Neural progenitor cell (in vitro differentiated cells): ENCODE data around the gene ZFPM1. TPM values are rescaled to one million over a fixed set of nuclear protein-coding genes. Genes with fewer than 3 reads are reported as not detected.

Experiments used
- DNase-seq: peaks from one replicate; pipeline ENCODE4 v3.0.0-alpha.2; 2016; ENCODE audit warnings: low spot score
- H2AFZ ChIP-seq: fragments of 200-600 bp; sonication (generic); replicated peaks from 2 replicates; pipeline ENCODE4 v1.6.1; 2016; ENCODE audit warnings: antibody characterized with exemption
- H3F3A ChIP-seq: fragments of 200-600 bp; sonication (generic); 2 replicates; pipeline ENCODE4 v1.6.1; 2016; ENCODE audit warnings: antibody characterized with exemption, low read depth
- H3K27ac ChIP-seq: fragments of 200-600 bp; sonication (generic); 2 replicates; pipeline ENCODE4 v1.5.1; 2016; ENCODE audit warnings: mild to moderate bottlenecking
- H3K27me3 ChIP-seq: fragments of 200-600 bp; sonication (generic); 2 replicates; pipeline ENCODE4 v1.6.1; 2016; ENCODE audit warnings: mild to moderate bottlenecking, moderate library complexity
- H3K36me3 ChIP-seq: fragments of 200-600 bp; sonication (generic); 2 replicates; pipeline ENCODE4 v1.5.1; 2016
- H3K4me1 ChIP-seq: fragments of 200-600 bp; sonication (generic); 2 replicates; pipeline ENCODE4 v1.6.1; 2016; ENCODE audit warnings: mixed run types
- H3K4me2 ChIP-seq: fragments of 200-600 bp; sonication (generic); 2 replicates; pipeline ENCODE4 v1.6.1; 2016
- H3K4me3 ChIP-seq: fragments of 200-600 bp; sonication (generic); 2 replicates; pipeline ENCODE4 v1.5.1; 2016
- H3K79me2 ChIP-seq: fragments of 200-600 bp; sonication (generic); 2 replicates; pipeline ENCODE4 v1.6.1; 2016; ENCODE audit warnings: low read depth
- H3K9ac ChIP-seq: fragments of 200-600 bp; sonication (generic); 2 replicates; pipeline ENCODE4 v1.6.1; 2016
- H3K9me3 ChIP-seq: fragments of 200-600 bp; sonication (generic); 2 replicates; pipeline ENCODE4 v1.5.1; 2016; ENCODE audit warnings: low read depth
- H4K20me1 ChIP-seq: fragments of 200-600 bp; sonication (generic); 2 replicates; pipeline ENCODE4 v1.6.1; 2016; ENCODE audit warnings: low read depth
- H3K27ac Mint-ChIP-seq: 3 replicates; pipeline ENCODE4 v1.8.0; 2021; ENCODE audit warnings: mixed read lengths
- H3K27me3 Mint-ChIP-seq: 2 replicates; pipeline ENCODE4 v1.8.0; 2022; ENCODE audit warnings: low read depth, mild to moderate bottlenecking, inconsistent platforms, moderate library complexity, mixed read lengths; ENCODE audit not compliant: insufficient read depth
- H3K36me3 Mint-ChIP-seq: 3 replicates; pipeline ENCODE4 v1.8.0; 2021; ENCODE audit warnings: mixed read lengths
- H3K4me1 Mint-ChIP-seq: 3 replicates; pipeline ENCODE4 v1.8.0; 2021; ENCODE audit warnings: mixed read lengths
- H3K4me3 Mint-ChIP-seq: 3 replicates; pipeline ENCODE4 v1.8.0; 2021; ENCODE audit warnings: mild to moderate bottlenecking, moderate library complexity, mixed read lengths
- H3K9me3 Mint-ChIP-seq: 3 replicates; pipeline ENCODE4 v1.8.0; 2020; ENCODE audit warnings: mixed read lengths
- CTCF ChIP-seq: fragments of 200-600 bp; sonication (generic); IDR thresholded peaks from 2 replicates; pipeline ENCODE4 v1.5.1; 2017; ENCODE audit warnings: antibody characterized with exemption, mild to moderate bottlenecking
- EZH2 ChIP-seq: fragments of 200-600 bp; sonication (generic); IDR thresholded peaks from 2 replicates; pipeline ENCODE4 v1.6.1; 2017; ENCODE audit warnings: antibody characterized with exemption, mild to moderate bottlenecking, moderate library complexity
- EZH2phosphoT487 ChIP-seq: fragments of 200-600 bp; sonication (generic); IDR thresholded peaks from 2 replicates; pipeline ENCODE4 v1.6.1; 2017; ENCODE audit warnings: antibody characterized with exemption
- total RNA-seq: library from RNA; depleted of rRNA; stranded (reverse); fragments of >200 nt; gene quantifications from 2 replicates; pipeline ENCODE4 v1.2.3, GENCODE V29; 2015; ENCODE audit warnings: low replicate concordance

ZFPM1 gene
- total RNA-seq, 1 donor from 2014 or later = 0.36 TPM

- no peak for DNase-seq
- no peaks in the 10 kb centered on the region for H3K9me3 Mint-ChIP-seq
- H3K27ac Mint-ChIP-seq = no peak overlapping the region
- no peaks in the 10 kb centered on the region for H3K9me3 ChIP-seq
- H3K4me3 ChIP-seq = no peak overlapping the region
- H3K4me1 Mint-ChIP-seq = peaks cover 37% of the 10 kb centered on the region
- H3F3A ChIP-seq = peaks cover 3% of the 10 kb centered on the region
- H4K20me1 ChIP-seq = peaks cover 13% of the 10 kb centered on the region
- no peaks in the 10 kb centered on the region for H3K27me3 ChIP-seq
- no peak overlapping the region for H3K4me3 Mint-ChIP-seq
- H3K4me1 ChIP-seq = peaks cover 19% of the 10 kb centered on the region
- H3K79me2 ChIP-seq = no peaks in the 10 kb centered on the region
- H3K4me2 ChIP-seq = no peak overlapping the region
- no peak overlapping the region for H3K27ac ChIP-seq
- no peak overlapping the region for H3K9ac ChIP-seq
- H3K36me3 ChIP-seq = no peaks in the 10 kb centered on the region
- H3K36me3 Mint-ChIP-seq = peaks cover 2% of the 10 kb centered on the region
- TF ChIP-seq EZH2phosphoT487 (no peak), EZH2 (no peak), CTCF (no peak)
- H3K27me3 Mint-ChIP-seq = peaks cover 6% of the 10 kb centered on the region
- H2AFZ ChIP-seq = no peak overlapping the region
Observed at GRCh38 chr16:88479793-88480760, 27.0 kb downstream of the ZFPM1 start.

- no peak overlapping the region for H3K9ac ChIP-seq
- H3K79me2 ChIP-seq = no peaks in the 10 kb centered on the region
- no peak overlapping the region for H2AFZ ChIP-seq
- no peak overlapping the region for H3K4me3 ChIP-seq
- Mint-ChIP-seq H3K4me3 (no peak overlapping the region), H3K27ac (no peak overlapping the region), H3K4me1 (peaks cover 37% of the 10 kb centered on the region), H3K36me3 (peaks cover 2% of the 10 kb centered on the region), H3K9me3 (no peaks in the 10 kb centered on the region), H3K27me3 (peaks cover 6% of the 10 kb centered on the region)
- H3K9me3 ChIP-seq = no peaks in the 10 kb centered on the region
- no peak overlapping the region for H3K4me2 ChIP-seq
- H3K27ac ChIP-seq = no peak overlapping the region
- no peak for TF ChIP-seq CTCF
- no peak for TF ChIP-seq EZH2phosphoT487
- no peak for TF ChIP-seq EZH2
- DNase-seq = no peak
- H3K4me1 ChIP-seq = peaks cover 19% of the 10 kb centered on the region
- peaks cover 13% of the 10 kb centered on the region for H4K20me1 ChIP-seq
- H3F3A ChIP-seq = peaks cover 3% of the 10 kb centered on the region
- no peaks in the 10 kb centered on the region for H3K36me3 ChIP-seq
- H3K27me3 ChIP-seq = no peaks in the 10 kb centered on the region
Observed at GRCh38 chr16:88480829-88481228, 27.7 kb downstream of the ZFPM1 start.

GRCh38 chr16:88481851-88482250 is 28.8 kb downstream of the ZFPM1 start:
- Histone ChIP-seq H3K4me3 (no peak overlapping the region), H3K36me3 (no peaks in the 10 kb centered on the region), H3K4me2 (no peak overlapping the region), H4K20me1 (peaks cover 13% of the 10 kb centered on the region), H3K27me3 (no peaks in the 10 kb centered on the region), H3K4me1 (peaks cover 19% of the 10 kb centered on the region), H2AFZ (no peak overlapping the region), H3K27ac (no peak overlapping the region), H3K9me3 (no peaks in the 10 kb centered on the region), H3K9ac (no peak overlapping the region), H3F3A (peaks cover 3% of the 10 kb centered on the region), H3K79me2 (no peaks in the 10 kb centered on the region)
- Mint-ChIP-seq H3K4me3 (no peak overlapping the region), H3K36me3 (peaks cover 2% of the 10 kb centered on the region), H3K27ac (no peak overlapping the region), H3K9me3 (no peaks in the 10 kb centered on the region), H3K27me3 (peaks cover 4% of the 10 kb centered on the region), H3K4me1 (peaks cover 32% of the 10 kb centered on the region)
- no peak for DNase-seq
- TF ChIP-seq EZH2phosphoT487 = no peak
- no peak for TF ChIP-seq EZH2
- no peak for TF ChIP-seq CTCF
